Measurements from ENCODE around the gene CAB39L.

CAB39L gene

GRCh38 chr13:49410006-49410405, 33.9 kb downstream of the CAB39L start:
- H3K79me2 ChIP-seq (ENCODE audit: insufficient read depth, low read length): no peaks in the 10 kb centered on the region
- H2AFZ ChIP-seq (ENCODE audit: low read depth, low read length, severe bottlenecking): no peak overlapping the region

GRCh38 chr13:49409008-49409407, 34.9 kb downstream of the CAB39L start:
- Histone ChIP-seq H3F3A (ENCODE audit: insufficient read depth) (no peaks in the 10 kb centered on the region), H3K4me2 (ENCODE audit: low read depth, low read length, poor library complexity, severe bottlenecking) (no peak overlapping the region), H3K27ac (ENCODE audit: low read depth, low read length) (no peak overlapping the region), H3K9me3 (ENCODE audit: insufficient read depth, low read length) (no peaks in the 10 kb centered on the region), H3K9me2 (replicated peaks; ENCODE audit: insufficient read depth, low read length) (no peaks in the 10 kb centered on the region), H4K20me1 (ENCODE audit: low read depth, low read length) (no peaks in the 10 kb centered on the region), H3K79me2 (ENCODE audit: insufficient read depth, low read length) (no peaks in the 10 kb centered on the region), H2AFZ (ENCODE audit: low read depth, low read length, severe bottlenecking) (no peak overlapping the region), H3K36me3 (ENCODE audit: low read length) (no peaks in the 10 kb centered on the region), H3K27me3 (ENCODE audit: low read length) (no peaks in the 10 kb centered on the region), H3K9ac (ENCODE audit: low read length) (no peak overlapping the region), H3K4me3 (ENCODE audit: insufficient read depth, low read length, poor library complexity, severe bottlenecking) (no peak overlapping the region)
- TF ChIP-seq, protein P1, sequence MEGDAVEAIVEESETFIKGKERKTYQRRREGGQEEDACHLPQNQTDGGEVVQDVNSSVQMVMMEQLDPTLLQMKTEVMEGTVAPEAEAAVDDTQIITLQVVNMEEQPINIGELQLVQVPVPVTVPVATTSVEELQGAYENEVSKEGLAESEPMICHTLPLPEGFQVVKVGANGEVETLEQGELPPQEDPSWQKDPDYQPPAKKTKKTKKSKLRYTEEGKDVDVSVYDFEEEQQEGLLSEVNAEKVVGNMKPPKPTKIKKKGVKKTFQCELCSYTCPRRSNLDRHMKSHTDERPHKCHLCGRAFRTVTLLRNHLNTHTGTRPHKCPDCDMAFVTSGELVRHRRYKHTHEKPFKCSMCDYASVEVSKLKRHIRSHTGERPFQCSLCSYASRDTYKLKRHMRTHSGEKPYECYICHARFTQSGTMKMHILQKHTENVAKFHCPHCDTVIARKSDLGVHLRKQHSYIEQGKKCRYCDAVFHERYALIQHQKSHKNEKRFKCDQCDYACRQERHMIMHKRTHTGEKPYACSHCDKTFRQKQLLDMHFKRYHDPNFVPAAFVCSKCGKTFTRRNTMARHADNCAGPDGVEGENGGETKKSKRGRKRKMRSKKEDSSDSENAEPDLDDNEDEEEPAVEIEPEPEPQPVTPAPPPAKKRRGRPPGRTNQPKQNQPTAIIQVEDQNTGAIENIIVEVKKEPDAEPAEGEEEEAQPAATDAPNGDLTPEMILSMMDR (IDR thresholded peaks at IDR 0.05; ENCODE audit: insufficient read depth, low read length, poor library complexity, severe bottlenecking): no peak
- TF ChIP-seq EZH2phosphoT487 (conservative IDR thresholded peaks at IDR 0.05; ENCODE audit: low read length): no peak

More at GRCh38 chr13:49410006-49410405, 33.9 kb downstream of the CAB39L start:
- Histone ChIP-seq H3K27me3 (ENCODE audit: low read length) (no peaks in the 10 kb centered on the region), H3K9ac (ENCODE audit: low read length) (no peak overlapping the region), H3K36me3 (ENCODE audit: low read length) (no peaks in the 10 kb centered on the region), H3K27ac (ENCODE audit: low read depth, low read length) (no peak overlapping the region), H3K9me3 (ENCODE audit: insufficient read depth, low read length) (no peaks in the 10 kb centered on the region), H3F3A (ENCODE audit: insufficient read depth) (no peaks in the 10 kb centered on the region), H3K4me2 (ENCODE audit: low read depth, low read length, poor library complexity, severe bottlenecking) (no peak overlapping the region), H4K20me1 (ENCODE audit: low read depth, low read length) (no peaks in the 10 kb centered on the region), H3K4me3 (ENCODE audit: insufficient read depth, low read length, poor library complexity, severe bottlenecking) (no peak overlapping the region), H3K9me2 (replicated peaks; ENCODE audit: insufficient read depth, low read length) (no peaks in the 10 kb centered on the region)
- TF ChIP-seq, protein P1 (IDR thresholded peaks at IDR 0.05; ENCODE audit: insufficient read depth, low read length, poor library complexity, severe bottlenecking): no peak
- no peak for TF ChIP-seq EZH2phosphoT487 (conservative IDR thresholded peaks at IDR 0.05; ENCODE audit: low read length)

DNA sequence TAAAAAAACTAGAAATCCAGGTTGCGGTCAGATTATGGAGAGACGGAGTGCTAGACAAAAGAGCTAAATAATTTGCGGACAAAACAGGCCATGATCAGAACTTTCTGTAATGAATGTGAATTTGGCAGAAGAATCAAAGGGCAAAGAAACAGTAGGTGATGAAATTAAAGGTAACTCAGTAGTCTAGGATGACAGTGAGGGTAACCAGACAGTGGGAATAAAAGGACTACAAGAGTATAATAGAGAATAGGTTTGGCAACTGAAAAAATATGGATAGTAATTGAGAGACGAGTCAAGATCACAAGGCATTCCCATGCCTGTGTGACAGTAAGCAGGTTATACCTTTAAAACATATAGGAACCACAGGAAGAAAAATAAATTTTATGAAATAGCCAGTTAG, 35.9 kb downstream of the CAB39L start:
- Histone ChIP-seq H3K4me3 (ENCODE audit: insufficient read depth, low read length, poor library complexity, severe bottlenecking) (no peak overlapping the region), H3K9me3 (ENCODE audit: insufficient read depth, low read length) (no peaks in the 10 kb centered on the region), H3K27ac (ENCODE audit: low read depth, low read length) (no peak overlapping the region), H3K79me2 (ENCODE audit: insufficient read depth, low read length) (no peaks in the 10 kb centered on the region), H3K9me2 (replicated peaks; ENCODE audit: insufficient read depth, low read length) (no peaks in the 10 kb centered on the region), H3K9ac (ENCODE audit: low read length) (no peak overlapping the region), H2AFZ (ENCODE audit: low read depth, low read length, severe bottlenecking) (no peak overlapping the region), H3K4me2 (ENCODE audit: low read depth, low read length, poor library complexity, severe bottlenecking) (no peak overlapping the region), H3F3A (ENCODE audit: insufficient read depth) (no peaks in the 10 kb centered on the region), H3K27me3 (ENCODE audit: low read length) (no peaks in the 10 kb centered on the region), H4K20me1 (ENCODE audit: low read depth, low read length) (no peaks in the 10 kb centered on the region), H3K36me3 (ENCODE audit: low read length) (no peaks in the 10 kb centered on the region)
- TF ChIP-seq EZH2phosphoT487 (conservative IDR thresholded peaks at IDR 0.05; ENCODE audit: low read length): no peak
- TF ChIP-seq, protein P1 (IDR thresholded peaks at IDR 0.05; ENCODE audit: insufficient read depth, low read length, poor library complexity, severe bottlenecking): no peak
